H1 (cell line): ENCODE results near the gene NSUN6. TPM values are rescaled to one million over a fixed set of nuclear protein-coding genes. Genes with fewer than 3 reads are reported as not detected.

Experiments used
- CTCF ChIA-PET: fragments of 300-600 bp; sonication (Branson Sonifier 250); formaldehyde crosslinking; loops from one replicate; lab custom pipeline; 2021; ENCODE audit not compliant: partially characterized antibody; lab: Charles Lee
- POLR2A ChIA-PET: fragments of 300-600 bp; sonication (Branson Sonifier 250); formaldehyde crosslinking; loops from one replicate; lab custom pipeline; 2021; ENCODE audit warnings: inconsistent platforms; ENCODE audit not compliant: partially characterized antibody; lab: Charles Lee
- DNase-seq, 2 experiments: peaks; one replicate each; pipeline versions ENCODE4 v3.0.0 to v3.0.0-alpha.2; 2010 to 2022; ENCODE audit warnings: low spot score in 2 of 2, low read depth in 1 of 2, mixed read lengths in 1 of 2
- FAIRE-seq: peaks from 2 replicates; lab custom pipeline; 2011; peaks lifted over from hg19 to GRCh38; lab: Jason Lieb, UNC
- H2AFZ ChIP-seq: 2 replicates; pipeline ENCODE4 v1.8.1; 2012; ENCODE audit warnings: low read length, inconsistent platforms
- H2AK5ac ChIP-seq: 2 replicates; pipeline ENCODE4 v1.6.1; 2013; ENCODE audit warnings: low read depth, low read length
- H2BK120ac ChIP-seq: replicated peaks from 2 replicates; pipeline ENCODE3; 2013; ENCODE audit warnings: low read depth, low read length, inconsistent platforms
- H2BK12ac ChIP-seq: 2 replicates; pipeline ENCODE4 v1.6.1; 2013; ENCODE audit warnings: low read depth, low read length
- H2BK15ac ChIP-seq: 2 replicates; pipeline ENCODE4 v1.6.1; 2013; ENCODE audit warnings: low read length
- H2BK20ac ChIP-seq: 2 replicates; pipeline ENCODE4 v1.6.1; 2013; ENCODE audit warnings: low read length
- H2BK5ac ChIP-seq: 2 replicates; pipeline ENCODE4 v1.6.1; 2013; ENCODE audit warnings: low read depth, low read length
- H3K14ac ChIP-seq: 2 replicates; pipeline ENCODE4 v1.6.1; 2013; ENCODE audit warnings: inconsistent platforms; ENCODE audit not compliant: insufficient read length
- H3K18ac ChIP-seq: 2 replicates; pipeline ENCODE4 v1.6.1; 2013; ENCODE audit warnings: low read length; ENCODE audit errors: extremely low read depth
- H3K23ac ChIP-seq: 2 replicates; pipeline ENCODE4 v1.6.1; 2013; ENCODE audit warnings: inconsistent platforms; ENCODE audit not compliant: insufficient read length
- H3K23me2 ChIP-seq: 2 replicates; pipeline ENCODE4 v1.6.1; 2013; ENCODE audit warnings: low read depth, low read length
- H3K27ac ChIP-seq: 2 replicates; pipeline ENCODE4 v1.6.1; 2011; ENCODE audit warnings: low read depth, low read length, inconsistent platforms
- H3K27me3 ChIP-seq, 4 experiments: replicated peaks in 1 of 4; 1 replicate in 1 of 4; 2 replicates in 3 of 4; pipeline versions ENCODE4 v1.6.1 to v1.8.1; 2011 to 2013; ENCODE audit warnings: low read length in 3 of 4, mild to moderate bottlenecking in 3 of 4, inconsistent platforms in 2 of 4, mixed read lengths in 2 of 4, moderate library complexity in 1 of 4; ENCODE audit not compliant: control insufficient read depth in 3 of 4, insufficient read depth in 3 of 4; ENCODE audit errors: extremely low read depth in 1 of 4
- H3K36me3 ChIP-seq, 4 experiments: 2 replicates each; pipeline versions ENCODE4 v1.6.1 to v1.8.1; 2011 to 2013; ENCODE audit warnings: mild to moderate bottlenecking in 4 of 4, low read length in 3 of 4, moderate library complexity in 2 of 4, control low read depth in 1 of 4, inconsistent platforms in 1 of 4; ENCODE audit not compliant: insufficient read depth in 4 of 4, control insufficient read depth in 2 of 4
- H3K4ac ChIP-seq: replicated peaks from 2 replicates; pipeline ENCODE3; 2013; ENCODE audit warnings: low read length, low read depth, mixed read lengths, inconsistent platforms; ENCODE audit not compliant: insufficient read length
- H3K4me1 ChIP-seq, 4 experiments: replicated peaks in 1 of 4; 1 replicate in 1 of 4; 2 replicates in 3 of 4; pipeline versions ENCODE4 v1.6.1 to v1.8.1; 2011 to 2013; ENCODE audit warnings: low read length in 3 of 4, inconsistent platforms in 2 of 4, mixed read lengths in 1 of 4; ENCODE audit not compliant: insufficient read depth in 4 of 4, control insufficient read depth in 3 of 4
- H3K4me2 ChIP-seq, 2 experiments: 2 replicates each; pipeline versions ENCODE4 v1.6.1 to v1.8.1; 2011 to 2013; ENCODE audit warnings: low read depth in 2 of 2, low read length in 2 of 2, control low read depth in 1 of 2, inconsistent platforms in 1 of 2, mild to moderate bottlenecking in 1 of 2; ENCODE audit not compliant: insufficient read depth in 1 of 2
- H3K4me3 ChIP-seq, 4 experiments: fragments of 200-600, 300-600 bp in 1 of 4; sonication (generic), shearing (Covaris generic), sonication (Bioruptor Twin) in 1 of 4; 2 replicates each; pipeline versions ENCODE4 v1.5.1 to v1.8.1; 2011 to 2016; ENCODE audit warnings: low read length in 4 of 4, low read depth in 3 of 4, control low read depth in 2 of 4, inconsistent platforms in 2 of 4, mild to moderate bottlenecking in 2 of 4, mixed read lengths in 1 of 4, moderate library complexity in 1 of 4; ENCODE audit not compliant: insufficient read depth in 2 of 4; ENCODE audit errors: extremely low read depth in 1 of 4
- H3K56ac ChIP-seq: replicated peaks from 2 replicates; pipeline ENCODE3; 2013; ENCODE audit warnings: low read depth, mild to moderate bottlenecking, mixed read lengths, low read length, inconsistent platforms; ENCODE audit not compliant: insufficient read length
- H3K79me1 ChIP-seq: 2 replicates; pipeline ENCODE4 v1.6.1; 2013; ENCODE audit warnings: low read depth, low read length, control low read depth
- H3K79me2 ChIP-seq, 2 experiments: 2 replicates each; pipeline versions ENCODE4 v1.6.1 to v1.8.1; 2012 to 2013; ENCODE audit warnings: low read length in 2 of 2, mild to moderate bottlenecking in 2 of 2, inconsistent platforms in 1 of 2; ENCODE audit not compliant: insufficient read depth in 2 of 2, control insufficient read depth in 1 of 2
- H3K9ac ChIP-seq, 4 experiments: replicated peaks in 1 of 4; 1 replicate in 1 of 4; 2 replicates in 3 of 4; pipeline versions ENCODE4 v1.6.1 to v1.8.1; 2011 to 2013; ENCODE audit warnings: low read depth in 3 of 4, low read length in 3 of 4, control low read depth in 2 of 4, mild to moderate bottlenecking in 2 of 4, moderate library complexity in 2 of 4, inconsistent platforms in 1 of 4; ENCODE audit errors: extremely low read depth in 1 of 4
- H3K9me3 ChIP-seq, 2 experiments: 2 replicates each; pipeline versions ENCODE4 v1.6.1 to v1.8.1; 2012 to 2013; ENCODE audit warnings: mild to moderate bottlenecking in 2 of 2, moderate library complexity in 2 of 2, control low read depth in 1 of 2, inconsistent platforms in 1 of 2, low read depth in 1 of 2, low read length in 1 of 2, mixed read lengths in 1 of 2; ENCODE audit not compliant: insufficient read depth in 2 of 2
- H4K20me1 ChIP-seq, 2 experiments: replicated peaks in 1 of 2; 2 replicates each; pipeline versions ENCODE3 to v1.8.1; 2011 to 2013; ENCODE audit warnings: inconsistent platforms in 2 of 2, low read length in 2 of 2, mild to moderate bottlenecking in 1 of 2; ENCODE audit not compliant: insufficient read depth in 2 of 2, control insufficient read depth in 1 of 2
- H4K5ac ChIP-seq: 2 replicates; pipeline ENCODE4 v1.6.1; 2013; ENCODE audit warnings: low read length, low read depth, mixed read lengths, inconsistent platforms; ENCODE audit not compliant: insufficient read length
- H4K8ac ChIP-seq: 2 replicates; pipeline ENCODE4 v1.8.0; 2013; ENCODE audit warnings: mild to moderate bottlenecking, moderate library complexity, low read length, inconsistent platforms; ENCODE audit not compliant: insufficient read depth; ENCODE audit errors: extremely low read depth
- H4K91ac ChIP-seq: replicated peaks from 2 replicates; pipeline ENCODE3; 2013; ENCODE audit warnings: low read length, mixed read lengths, inconsistent platforms; ENCODE audit not compliant: insufficient read length
- JUND ChIP-seq: IDR thresholded peaks from 2 replicates; pipeline ENCODE4 v1.6.1; 2011; ENCODE audit warnings: mild to moderate bottlenecking, improper control_type of control experiment, low read length
- WGBS, 2 experiments: shearing (Covaris generic) in 1 of 2; methylation state at CpG; one replicate each; pipeline versions ENCODE4 v1.1.6 to v1.1.7; 2013 to 2015; ENCODE audit warnings: low lambda C conversion rate in 2 of 2, mixed read lengths in 2 of 2, inconsistent platforms in 1 of 2, low coverage in 1 of 2, missing lambda C conversion rate in 1 of 2; ENCODE audit not compliant: insufficient replicate concordance in 2 of 2, insufficient coverage in 1 of 2, insufficient read length in 1 of 2; ENCODE audit errors: extremely low coverage in 1 of 2, missing lambda C conversion rate in 1 of 2; 5-methylcytosine and 5-hydroxymethylcytosine counted together
- polyA plus RNA-seq, 7 experiments: library from polyadenylated mRNA; depleted of rRNA in 3 of 7; stranded (reverse) in 5 of 7; unstranded in 2 of 7; fragments of >200 nt in 5 of 7; fragments of 200-250 nt in 2 of 7; gene quantifications; 1 replicate in 5 of 7; 2 replicates in 1 of 7; 4 replicates in 1 of 7; pipeline versions ENCODE4 v1.2.1 to v1.2.3, GENCODE V29; 2011 to 2013; ENCODE audit warnings: missing spikeins in 2 of 7, mixed read lengths in 2 of 7
- total RNA-seq: library from RNA; stranded (reverse); fragmentation: NEBNext Ultra II Directional; extraction: Animal tissue kit (Norgen Biotek cat#: 25700); gene quantifications from 2 replicates; pipeline ENCODE4 v1.2.1, GENCODE V29; 2021

The NSUN6 gene
- total and polyA plus RNA-seq, 2 of the 8 experiments (the other 6 are each of a cell fraction or from before 2014, with no cell fraction given): 5.9 to 14.4 TPM

DNA sequence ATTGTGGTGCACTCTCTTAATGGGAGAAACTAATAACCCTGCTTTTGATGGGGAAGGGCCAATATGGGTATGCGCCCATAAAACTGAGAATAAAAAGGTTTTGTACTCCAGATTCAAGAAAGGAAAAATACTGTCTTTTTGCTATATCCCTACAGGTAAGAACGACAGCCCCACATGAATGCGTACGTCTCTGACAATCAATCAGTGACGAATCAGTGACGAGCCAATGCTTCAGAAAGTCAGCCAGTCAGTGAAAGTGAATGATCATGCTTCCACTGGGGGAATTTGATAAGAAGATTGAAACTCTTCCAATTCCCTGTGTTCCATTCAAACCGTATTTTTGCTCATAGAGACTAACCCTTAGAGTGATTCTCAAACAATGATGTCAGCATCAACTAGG lies 34.2 kb upstream of the NSUN6 start:
- DNase-seq: no peak
- POLR2A ChIA-PET: interaction anchor here (1.4 kb wide), 1 partner anchor 35 kb away, joined by 3 read pairs; the partner anchor contains the start of gene NSUN6
- no peak overlapping the region for H4K5ac ChIP-seq
- H3K79me2 ChIP-seq: no peaks in the 10 kb centered on the region
- CTCF ChIA-PET: no interaction called here
- H2BK15ac ChIP-seq: no peak overlapping the region
- WGBS, 2 experiments: 92% methylated on average over 7 of the region's 7 CpGs; no CpG with 5 or more reads in 1 of the 2 experiments
- no peak overlapping the region for H2BK12ac ChIP-seq
- H3K14ac ChIP-seq: no peak overlapping the region
- H3K4me2 ChIP-seq: no peak overlapping the region
- no peaks in the 10 kb centered on the region for H3K27me3 ChIP-seq
- no peak overlapping the region for H4K91ac ChIP-seq
- H3K23me2 ChIP-seq: no peaks in the 10 kb centered on the region
- 0 out of 7 replicates have a peak, but pooled peaks cover 0 to 2% (median under 1%) of the 10 kb centered on the region in 4 experiments for H3K4me1 ChIP-seq
- no peak overlapping the region for H3K18ac ChIP-seq
- no peaks in the 10 kb centered on the region for H3K79me1 ChIP-seq
- no peak overlapping the region for H3K23ac ChIP-seq
- H3K4ac ChIP-seq: no peak overlapping the region
- H2AFZ ChIP-seq: no peak overlapping the region
- peaks cover 0 to 5% of the 10 kb centered on the region in 2 experiments for H4K20me1 ChIP-seq
- no peak overlapping the region for H2AK5ac ChIP-seq
- peaks cover 0 to 5% (median 0%) of the 10 kb centered on the region in 4 experiments; a peak in 1 of 8 replicates for H3K36me3 ChIP-seq
- H3K4me3 ChIP-seq: no peak overlapping the region
- H3K56ac ChIP-seq: no peak overlapping the region
- no peak for FAIRE-seq
- no peak overlapping the region for H3K9ac ChIP-seq
- no peak overlapping the region for H2BK20ac ChIP-seq
- H3K27ac ChIP-seq: no peak overlapping the region
- no peak overlapping the region for H4K8ac ChIP-seq
- H2BK5ac ChIP-seq: no peak overlapping the region
- no peaks in the 10 kb centered on the region for H3K9me3 ChIP-seq
- H2BK120ac ChIP-seq: no peak overlapping the region
- TF ChIP-seq JUND: no peak
